ENCODE data around the gene YWHAE.
"Not testable (repeated sequence)": the region's sequence is repeated elsewhere in the genome, so short reads cannot be mapped to it uniquely, and the experiment has no call there.

Gene YWHAE

DNA sequence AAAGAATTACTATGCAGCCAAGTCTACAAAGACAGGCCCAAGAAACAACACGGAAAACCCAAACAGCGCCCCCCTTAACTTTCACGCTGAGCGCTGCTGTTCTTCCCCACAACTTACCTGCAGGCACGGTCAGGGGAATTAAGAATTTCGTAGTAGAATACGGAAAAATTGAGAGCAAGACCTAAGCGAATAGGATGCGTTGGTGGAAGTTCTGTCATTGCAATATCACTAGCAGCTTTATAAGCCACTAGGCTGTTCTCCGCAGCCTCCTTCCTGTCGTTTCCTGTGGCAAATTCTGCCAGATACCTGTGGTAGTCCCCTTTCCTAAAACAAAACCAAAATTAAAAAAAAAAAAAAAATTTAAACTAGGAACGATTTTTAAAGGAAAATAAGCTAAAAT lies 39.0 kb downstream of the YWHAE start:
- ChIA-PET CTCF (interaction anchor here (1.2 to 7.4 kb wide), 4 partner anchors 9 to 172 kb away, joined by 3 to 83 read pairs (median 10); partner anchors contain the start of gene INPP5K), POLR2A (no interaction called here)
- peaks cover 7 to 47% (median 28%) of the 10 kb centered on the region in 4 experiments for H3K36me3 ChIP-seq (ENCODE audit: control insufficient read depth in 4 of 4, insufficient read depth in 4 of 4, low read length in 3 of 4)
- peaks cover 13 to 45% (median 36%) of the 10 kb centered on the region in 4 experiments for H3K4me1 ChIP-seq (ENCODE audit: control extremely low read depth in 1 of 4, control insufficient read depth in 4 of 4, insufficient read depth in 4 of 4, low read length in 3 of 4)
- WGBS (ENCODE audit: insufficient coverage) = no CpG with 5 or more reads among the region's 12 CpGs
- no peak overlapping the region for H3K27ac ChIP-seq (ENCODE audit: insufficient read depth in 1 of 2, low read depth in 1 of 2, low read length in 2 of 2, poor library complexity in 1 of 2, severe bottlenecking in 2 of 2)
- H3K27me3 ChIP-seq (replicated peaks in 2 of 5; ENCODE audit: control insufficient read depth in 4 of 5, insufficient read depth in 5 of 5, low read length in 4 of 5) = no peaks in the 10 kb centered on the region
- peak overlapping the region in 2 of 7 experiments; percentile 21 to 36 for H3K4me3 ChIP-seq (ENCODE audit: control insufficient read depth in 1 of 7, extremely low read depth in 1 of 7, insufficient read depth in 4 of 7, low read depth in 2 of 7, low read length in 6 of 7)
- no peaks in the 10 kb centered on the region for H3K9me3 ChIP-seq (ENCODE audit: control extremely low read depth in 1 of 5, control insufficient read depth in 4 of 5, insufficient read depth in 2 of 5, low read depth in 1 of 5, low read length in 4 of 5)
- DNase-seq = peak in 2 of 3 donors; percentile 24 to 36

DNA sequence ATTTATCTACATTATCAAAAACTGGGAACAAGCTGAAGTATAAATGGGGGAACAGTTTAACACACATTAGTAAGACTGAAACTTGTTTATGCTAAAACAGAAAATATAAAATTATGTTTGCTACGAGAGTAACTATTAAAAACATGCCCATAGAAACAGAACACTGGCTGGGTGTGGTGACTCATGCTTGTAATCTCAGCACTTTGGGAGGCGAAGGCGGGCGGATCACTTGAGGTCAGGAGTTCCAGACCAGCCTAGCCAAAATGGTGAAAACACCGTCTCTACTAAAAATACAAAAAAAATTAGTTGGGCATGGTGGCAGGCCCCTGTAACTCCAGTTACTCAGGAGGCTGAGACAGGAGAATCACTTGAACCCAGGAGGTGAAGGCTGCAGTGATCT lies 39.7 kb downstream of the YWHAE start:
- CTCF ChIA-PET; POLR2A ChIA-PET; H3K27ac ChIP-seq (ENCODE audit: insufficient read depth in 1 of 2, low read depth in 1 of 2, low read length in 2 of 2, poor library complexity in 1 of 2, severe bottlenecking in 2 of 2); H3K9me3 ChIP-seq (ENCODE audit: control extremely low read depth in 1 of 5, control insufficient read depth in 4 of 5, insufficient read depth in 2 of 5, low read depth in 1 of 5, low read length in 4 of 5); H3K4me3 ChIP-seq (ENCODE audit: control insufficient read depth in 1 of 7, extremely low read depth in 1 of 7, insufficient read depth in 4 of 7, low read depth in 2 of 7, low read length in 6 of 7); H3K27me3 ChIP-seq (replicated peaks in 2 of 5; ENCODE audit: control insufficient read depth in 4 of 5, insufficient read depth in 5 of 5, low read length in 4 of 5): not testable (repeated sequence)
- DNase-seq = peak in 1 of 3 donors; percentile 14
- H3K4me1 ChIP-seq (ENCODE audit: control extremely low read depth in 1 of 4, control insufficient read depth in 4 of 4, insufficient read depth in 4 of 4, low read length in 3 of 4) = peaks cover 13 to 41% (median 32%) of the 10 kb centered on the region in 4 experiments
- WGBS (ENCODE audit: insufficient coverage) = 73% methylated on average over 3 of the region's 5 CpGs
- peaks cover 7 to 50% (median 30%) of the 10 kb centered on the region in 4 experiments for H3K36me3 ChIP-seq (ENCODE audit: control insufficient read depth in 4 of 4, insufficient read depth in 4 of 4, low read length in 3 of 4)

DNA sequence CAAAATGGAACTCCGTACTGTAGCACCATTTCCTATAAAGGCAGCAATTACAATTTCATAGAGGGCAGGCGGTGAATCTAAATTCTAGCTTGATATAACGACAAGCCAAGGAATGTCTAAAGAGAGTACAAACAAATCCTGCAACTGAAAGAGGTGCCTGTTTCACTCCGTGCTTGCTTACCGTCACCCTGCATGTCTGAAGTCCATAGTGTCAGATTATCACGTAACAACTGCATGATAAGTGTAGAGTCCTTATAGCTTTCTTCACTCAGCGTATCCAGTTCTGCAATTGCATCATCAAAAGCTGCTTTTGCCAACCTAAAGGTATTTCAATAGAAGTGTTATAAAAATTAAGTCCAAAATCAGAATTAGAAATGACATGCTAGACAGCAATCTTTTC lies 46.0 kb downstream of the YWHAE start:
- no peak for DNase-seq
- WGBS (ENCODE audit: insufficient coverage) = 99% methylated on average over 6 of the region's 7 CpGs
- ChIA-PET CTCF (interaction anchor here (0.6 to 0.9 kb wide), 3 partner anchors 9 to 129 kb away, joined by 3 read pairs; no protein-coding TSS in a partner anchor), POLR2A (no interaction called here)
- H3K27ac ChIP-seq (ENCODE audit: insufficient read depth in 1 of 2, low read depth in 1 of 2, low read length in 2 of 2, poor library complexity in 1 of 2, severe bottlenecking in 2 of 2) = no peak overlapping the region
- H3K4me3 ChIP-seq (ENCODE audit: control insufficient read depth in 1 of 7, extremely low read depth in 1 of 7, insufficient read depth in 4 of 7, low read depth in 2 of 7, low read length in 6 of 7) = no peak overlapping the region
- H3K36me3 ChIP-seq (ENCODE audit: control insufficient read depth in 4 of 4, insufficient read depth in 4 of 4, low read length in 3 of 4) = peaks cover 28 to 71% (median 45%) of the 10 kb centered on the region in 4 experiments
- no peaks in the 10 kb centered on the region for H3K9me3 ChIP-seq (ENCODE audit: control extremely low read depth in 1 of 5, control insufficient read depth in 4 of 5, insufficient read depth in 2 of 5, low read depth in 1 of 5, low read length in 4 of 5)
- H3K4me1 ChIP-seq (ENCODE audit: control extremely low read depth in 1 of 4, control insufficient read depth in 4 of 4, insufficient read depth in 4 of 4, low read length in 3 of 4) = no peaks in the 10 kb centered on the region
- no peaks in the 10 kb centered on the region for H3K27me3 ChIP-seq (replicated peaks in 2 of 5; ENCODE audit: control insufficient read depth in 4 of 5, insufficient read depth in 5 of 5, low read length in 4 of 5)

DNA sequence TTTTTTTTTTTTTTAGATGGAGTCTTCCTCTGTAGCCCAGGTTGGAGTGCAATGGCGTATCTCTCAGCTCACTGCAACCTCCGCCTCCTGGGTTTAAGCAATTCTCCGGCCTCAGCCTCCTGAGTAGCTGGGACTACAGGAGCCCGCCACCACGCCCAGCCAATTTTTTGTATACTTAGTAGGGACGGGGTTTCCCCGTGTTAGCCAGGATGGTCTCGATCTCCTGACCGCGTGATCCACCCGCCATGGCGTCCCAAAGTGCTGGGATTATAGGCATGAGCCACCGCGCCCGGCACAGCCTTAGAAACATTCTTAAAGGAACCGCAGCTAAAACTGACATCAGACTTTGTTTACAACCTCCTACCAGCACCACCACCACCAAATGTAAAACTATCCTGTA lies 47.5 kb downstream of the YWHAE start:
- H3K36me3 ChIP-seq (ENCODE audit: control insufficient read depth in 4 of 4, insufficient read depth in 4 of 4, low read length in 3 of 4) = peaks cover 34 to 75% (median 53%) of the 10 kb centered on the region in 4 experiments
- ChIA-PET POLR2A (interaction anchor here (0.6 kb wide), 1 partner anchor 35 kb away, joined by 7 read pairs; no protein-coding TSS in a partner anchor), CTCF (interaction anchor here (1.5 to 3.4 kb wide), 3 partner anchors 9 to 13 kb away, joined by 4 to 16 read pairs (median 10); no protein-coding TSS in a partner anchor)
- H3K27ac ChIP-seq (ENCODE audit: insufficient read depth in 1 of 2, low read depth in 1 of 2, low read length in 2 of 2, poor library complexity in 1 of 2, severe bottlenecking in 2 of 2); H3K9me3 ChIP-seq (ENCODE audit: control extremely low read depth in 1 of 5, control insufficient read depth in 4 of 5, insufficient read depth in 2 of 5, low read depth in 1 of 5, low read length in 4 of 5); H3K4me1 ChIP-seq (ENCODE audit: control extremely low read depth in 1 of 4, control insufficient read depth in 4 of 4, insufficient read depth in 4 of 4, low read length in 3 of 4); H3K27me3 ChIP-seq (replicated peaks in 2 of 5; ENCODE audit: control insufficient read depth in 4 of 5, insufficient read depth in 5 of 5, low read length in 4 of 5); H3K4me3 ChIP-seq (ENCODE audit: control insufficient read depth in 1 of 7, extremely low read depth in 1 of 7, insufficient read depth in 4 of 7, low read depth in 2 of 7, low read length in 6 of 7); DNase-seq: not testable (repeated sequence)
- 100% methylated on average over 5 of the region's 16 CpGs for WGBS (ENCODE audit: insufficient coverage)

DNA sequence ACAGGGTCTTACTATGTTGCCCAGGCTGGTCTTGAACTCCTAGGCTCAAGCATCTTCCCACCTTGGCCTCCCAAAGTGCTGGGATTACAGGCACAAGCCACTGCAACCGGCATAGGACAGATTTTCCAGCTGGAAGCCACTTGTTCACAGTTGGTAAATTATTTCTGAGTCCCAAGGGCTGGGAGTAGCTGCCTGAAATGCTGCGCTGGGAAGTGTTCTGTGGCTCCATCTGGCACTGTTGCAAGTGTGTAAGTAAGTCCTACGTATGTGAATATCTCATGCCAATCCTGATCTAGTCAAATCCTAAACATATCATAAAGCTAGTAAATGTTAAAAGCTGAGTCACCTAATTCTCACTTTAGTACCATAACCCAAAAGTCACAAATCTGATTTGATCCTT lies 48.1 kb downstream of the YWHAE start:
- POLR2A ChIA-PET = interaction anchor here (0.6 kb wide), 1 partner anchor 101 kb away, joined by 4 read pairs; no protein-coding TSS in a partner anchor
- no peaks in the 10 kb centered on the region for H3K9me3 ChIP-seq (ENCODE audit: control extremely low read depth in 1 of 5, control insufficient read depth in 4 of 5, insufficient read depth in 2 of 5, low read depth in 1 of 5, low read length in 4 of 5)
- H3K27ac ChIP-seq (ENCODE audit: insufficient read depth in 1 of 2, low read depth in 1 of 2, low read length in 2 of 2, poor library complexity in 1 of 2, severe bottlenecking in 2 of 2) = no peak overlapping the region
- CTCF ChIA-PET = interaction anchor here (1.0 to 3.4 kb wide), 5 partner anchors 10 to 19 kb away, joined by 3 to 16 read pairs (median 5); no protein-coding TSS in a partner anchor
- H3K4me1 ChIP-seq (ENCODE audit: control extremely low read depth in 1 of 4, control insufficient read depth in 4 of 4, insufficient read depth in 4 of 4, low read length in 3 of 4) = no peaks in the 10 kb centered on the region
- 100% methylated on average over 2 of the region's 3 CpGs for WGBS (ENCODE audit: insufficient coverage)
- no peak for DNase-seq
- H3K36me3 ChIP-seq (ENCODE audit: control insufficient read depth in 4 of 4, insufficient read depth in 4 of 4, low read length in 3 of 4) = peaks cover 35 to 77% (median 54%) of the 10 kb centered on the region in 4 experiments
- H3K4me3 ChIP-seq (ENCODE audit: control insufficient read depth in 1 of 7, extremely low read depth in 1 of 7, insufficient read depth in 4 of 7, low read depth in 2 of 7, low read length in 6 of 7) = no peak overlapping the region
- no peaks in the 10 kb centered on the region for H3K27me3 ChIP-seq (replicated peaks in 2 of 5; ENCODE audit: control insufficient read depth in 4 of 5, insufficient read depth in 5 of 5, low read length in 4 of 5)

DNA sequence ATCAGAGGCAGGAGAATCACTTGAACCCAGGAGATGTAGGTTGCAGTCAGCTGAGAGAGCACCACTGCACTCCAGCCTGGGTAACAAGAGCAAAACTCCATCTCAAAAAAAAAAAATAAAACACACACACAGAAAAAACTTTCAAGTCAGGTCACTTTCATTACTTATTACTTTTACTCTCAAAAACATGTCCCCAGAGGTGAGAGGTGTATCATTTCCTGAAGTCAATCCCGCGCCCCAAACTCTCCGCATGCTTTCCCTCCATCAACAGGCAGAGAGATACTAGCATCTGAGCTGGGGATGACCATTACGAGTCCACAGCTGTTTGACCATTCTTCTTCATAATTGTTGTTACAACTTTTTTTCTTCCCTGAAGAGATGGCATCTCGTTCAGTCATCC lies 48.7 kb downstream of the YWHAE start:
- ChIA-PET CTCF (interaction anchor here (0.6 to 3.4 kb wide), 5 partner anchors 11 to 159 kb away, joined by 3 to 16 read pairs (median 5); no protein-coding TSS in a partner anchor), POLR2A (interaction anchor here (0.6 kb wide), 1 partner anchor 101 kb away, joined by 4 read pairs; no protein-coding TSS in a partner anchor)
- Histone ChIP-seq H3K36me3 (ENCODE audit: control insufficient read depth in 4 of 4, insufficient read depth in 4 of 4, low read length in 3 of 4) (peaks cover 35 to 78% (median 54%) of the 10 kb centered on the region in 4 experiments), H3K9me3 (ENCODE audit: control extremely low read depth in 1 of 5, control insufficient read depth in 4 of 5, insufficient read depth in 2 of 5, low read depth in 1 of 5, low read length in 4 of 5) (no peaks in the 10 kb centered on the region), H3K4me3 (ENCODE audit: control insufficient read depth in 1 of 7, extremely low read depth in 1 of 7, insufficient read depth in 4 of 7, low read depth in 2 of 7, low read length in 6 of 7) (no peak overlapping the region), H3K27ac (ENCODE audit: insufficient read depth in 1 of 2, low read depth in 1 of 2, low read length in 2 of 2, poor library complexity in 1 of 2, severe bottlenecking in 2 of 2) (no peak overlapping the region), H3K4me1 (ENCODE audit: control extremely low read depth in 1 of 4, control insufficient read depth in 4 of 4, insufficient read depth in 4 of 4, low read length in 3 of 4) (no peaks in the 10 kb centered on the region), H3K27me3 (replicated peaks in 2 of 5; ENCODE audit: control insufficient read depth in 4 of 5, insufficient read depth in 5 of 5, low read length in 4 of 5) (no peaks in the 10 kb centered on the region)
- no peak for DNase-seq
- 100% methylated on average over 5 of the region's 5 CpGs for WGBS (ENCODE audit: insufficient coverage)

DNA sequence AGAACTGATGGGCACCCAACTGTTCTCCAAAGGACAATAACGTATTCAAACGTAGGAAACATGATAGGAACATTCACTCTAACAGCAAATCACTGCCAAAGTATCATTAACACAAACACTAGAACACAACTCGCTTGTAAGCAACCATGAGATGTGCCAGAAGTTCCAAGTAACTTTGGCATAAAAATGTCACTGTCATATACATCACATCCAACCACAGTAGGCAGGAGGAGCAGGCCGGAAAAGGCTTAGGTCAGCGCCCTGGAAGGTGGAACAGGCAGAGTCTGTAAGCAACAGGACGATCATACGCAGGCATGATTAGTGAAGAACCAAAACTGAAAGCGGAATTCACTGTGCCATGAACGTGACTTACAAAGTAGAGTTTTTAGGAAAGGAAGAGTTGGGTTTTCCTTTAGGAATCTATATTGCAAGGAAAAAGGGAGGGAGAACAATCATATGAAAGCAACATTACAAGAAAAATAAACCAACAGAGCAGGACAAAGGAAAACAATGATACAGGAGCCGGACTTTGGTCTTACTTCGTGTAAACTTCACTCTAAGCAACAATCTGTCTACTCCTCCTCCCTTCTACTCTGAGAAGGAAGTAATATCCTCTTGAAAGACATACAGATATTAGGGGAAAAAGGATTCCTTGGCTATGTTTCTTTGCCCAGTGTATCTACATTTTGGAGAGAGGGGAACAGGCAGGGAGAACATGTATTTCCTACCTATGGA lies 52.3 kb downstream of the YWHAE start:
- CTCF ChIA-PET = no interaction called here
- DNase-seq = peak in 1 of 3 donors; percentile 21

More for the DNA sequence above, 52.3 kb downstream of the YWHAE start:
- no peak overlapping the region for H3K4me3 ChIP-seq (ENCODE audit: control insufficient read depth in 1 of 7, extremely low read depth in 1 of 7, insufficient read depth in 4 of 7, low read depth in 2 of 7, low read length in 6 of 7)
- no peaks in the 10 kb centered on the region for H3K27me3 ChIP-seq (replicated peaks in 2 of 5; ENCODE audit: control insufficient read depth in 4 of 5, insufficient read depth in 5 of 5, low read length in 4 of 5)
- H3K9me3 ChIP-seq (ENCODE audit: control extremely low read depth in 1 of 5, control insufficient read depth in 4 of 5, insufficient read depth in 2 of 5, low read depth in 1 of 5, low read length in 4 of 5) = no peaks in the 10 kb centered on the region
- H3K36me3 ChIP-seq (ENCODE audit: control insufficient read depth in 4 of 4, insufficient read depth in 4 of 4, low read length in 3 of 4) = peaks cover 27 to 80% (median 63%) of the 10 kb centered on the region in 4 experiments
- peak overlapping the region in 1 of 2 experiments; percentile 9 for H3K27ac ChIP-seq (ENCODE audit: insufficient read depth in 1 of 2, low read depth in 1 of 2, low read length in 2 of 2, poor library complexity in 1 of 2, severe bottlenecking in 2 of 2)
- POLR2A ChIA-PET = no interaction called here
- WGBS (ENCODE audit: insufficient coverage) = 88% methylated on average over 8 of the region's 11 CpGs
- no peaks in the 10 kb centered on the region for H3K4me1 ChIP-seq (ENCODE audit: control extremely low read depth in 1 of 4, control insufficient read depth in 4 of 4, insufficient read depth in 4 of 4, low read length in 3 of 4)

Data from common myeloid progenitor, CD34-positive (primary cell).